ENCODE results near the gene TSPAN19. TPM values are rescaled to one million over a fixed set of nuclear protein-coding genes. Genes with fewer than 3 reads are reported as not detected.

Gene TSPAN19
- total and polyA plus RNA-seq, 2 of the 13 experiments (the other 11 are each of a cell fraction or from before 2014, with no cell fraction given), result not detected

DNA sequence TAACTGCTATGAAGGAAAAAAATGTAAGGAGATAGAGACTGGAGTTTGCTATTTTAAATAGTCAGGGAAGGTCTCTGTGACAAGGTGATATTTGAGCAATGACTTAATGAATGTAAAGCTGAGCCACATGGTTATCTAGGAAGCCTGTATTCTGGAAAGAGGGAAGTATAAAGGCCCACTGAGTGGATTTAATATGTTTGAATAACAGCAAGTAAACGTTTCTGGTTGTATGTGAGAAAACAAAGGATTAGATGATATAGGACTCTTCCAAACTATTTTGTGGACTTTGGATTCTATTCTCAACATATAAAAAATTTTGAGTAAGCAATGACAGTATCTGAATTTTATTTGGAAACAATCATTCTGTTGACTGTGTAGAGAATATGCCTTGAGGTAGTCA is 5.3 kb upstream of the TSPAN19 start:
- H2AFZ ChIP-seq (ENCODE audit: low read length), result no peak overlapping the region
- no TSS peak for BruUV-seq (replicated peaks)
- no peak for FAIRE-seq

More for the DNA sequence above, 5.3 kb upstream of the TSPAN19 start:
- Histone ChIP-seq H3K4me2 (ENCODE audit: low read depth, low read length) (no peak overlapping the region), H3K4me3 (replicated peaks in 1 of 3; ENCODE audit: insufficient read depth in 1 of 3, low read depth in 2 of 3, low read length in 3 of 3) (no peak overlapping the region), H3K4me1 (ENCODE audit: insufficient read depth, low read length) (no peaks in the 10 kb centered on the region), H3K27me3 (ENCODE audit: control insufficient read depth in 1 of 2, insufficient read depth in 2 of 2, low read length in 2 of 2) (no peaks in the 10 kb centered on the region), H3K36me3 (replicated peaks in 1 of 2; ENCODE audit: control insufficient read depth in 1 of 2, insufficient read depth in 2 of 2, low read length in 2 of 2) (no peaks in the 10 kb centered on the region), H3K9ac (ENCODE audit: insufficient read depth, low read depth, low read length) (no peak overlapping the region), H3K9me3 (ENCODE audit: low read length) (no peaks in the 10 kb centered on the region), H3K27ac (ENCODE audit: extremely low read length, insufficient read depth, low read length) (no peak overlapping the region), H3K79me2 (ENCODE audit: insufficient read depth, low read length) (no peaks in the 10 kb centered on the region), H4K20me1 (ENCODE audit: insufficient read depth, low read length) (no peaks in the 10 kb centered on the region)
- ChIA-PET POLR2A (no interaction called here), CTCF (ENCODE audit: low intra/inter-chr PET ratio, low total read pairs) (no interaction called here)
- no peak for ATAC-seq
- in situ Hi-C loops (cut with HindIII; ENCODE audit: extremely low pct_ligation_motif_present, low pct_unique_long_range_greater_than_20kb), result no loop called here
- DNase-seq (ENCODE audit: low spot score), result no peak
- WGBS (ENCODE audit: low lambda C conversion rate), result 3% methylated on average over 1 of the region's 1 CpG
- intact Hi-C loops (cut with micrococcal nuclease; ENCODE audit: unreplicated experiment), result no loop called here
- TF ChIP-seq, protein P1, sequence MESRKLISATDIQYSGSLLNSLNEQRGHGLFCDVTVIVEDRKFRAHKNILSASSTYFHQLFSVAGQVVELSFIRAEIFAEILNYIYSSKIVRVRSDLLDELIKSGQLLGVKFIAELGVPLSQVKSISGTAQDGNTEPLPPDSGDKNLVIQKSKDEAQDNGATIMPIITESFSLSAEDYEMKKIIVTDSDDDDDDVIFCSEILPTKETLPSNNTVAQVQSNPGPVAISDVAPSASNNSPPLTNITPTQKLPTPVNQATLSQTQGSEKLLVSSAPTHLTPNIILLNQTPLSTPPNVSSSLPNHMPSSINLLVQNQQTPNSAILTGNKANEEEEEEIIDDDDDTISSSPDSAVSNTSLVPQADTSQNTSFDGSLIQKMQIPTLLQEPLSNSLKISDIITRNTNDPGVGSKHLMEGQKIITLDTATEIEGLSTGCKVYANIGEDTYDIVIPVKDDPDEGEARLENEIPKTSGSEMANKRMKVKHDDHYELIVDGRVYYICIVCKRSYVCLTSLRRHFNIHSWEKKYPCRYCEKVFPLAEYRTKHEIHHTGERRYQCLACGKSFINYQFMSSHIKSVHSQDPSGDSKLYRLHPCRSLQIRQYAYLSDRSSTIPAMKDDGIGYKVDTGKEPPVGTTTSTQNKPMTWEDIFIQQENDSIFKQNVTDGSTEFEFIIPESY (CRISPR knock-in tag; IDR thresholded peaks at IDR 0.05), result no peak
- TF ChIP-seq ZNF644 (CRISPR knock-in tag; IDR thresholded peaks at IDR 0.05; ENCODE audit: low read depth) (no peak), MXD3 (CRISPR knock-in tag; IDR thresholded peaks at IDR 0.05) (no peak), SAP130 (CRISPR knock-in tag; IDR thresholded peaks at IDR 0.05; ENCODE audit: low read depth) (no peak), MEF2D (CRISPR knock-in tag; IDR thresholded peaks at IDR 0.05) (no peak), JUND (CRISPR knock-in tag; IDR thresholded peaks at IDR 0.05) (no peak), HNRNPH1 (optimal IDR thresholded peaks at IDR 0.05; ENCODE audit: low read depth, low read length) (no peak), EEA1 (CRISPR knock-in tag; IDR thresholded peaks at IDR 0.05; ENCODE audit: borderline replicate concordance) (no peak), ZSCAN25 (CRISPR knock-in tag; IDR thresholded peaks at IDR 0.05) (no peak), ZNF274 (CRISPR knock-in tag; IDR thresholded peaks at IDR 0.05) (no peak), ZFP82 (CRISPR knock-in tag; IDR thresholded peaks at IDR 0.05; ENCODE audit: borderline replicate concordance) (no peak)
- TF ChIP-seq, protein P2, sequence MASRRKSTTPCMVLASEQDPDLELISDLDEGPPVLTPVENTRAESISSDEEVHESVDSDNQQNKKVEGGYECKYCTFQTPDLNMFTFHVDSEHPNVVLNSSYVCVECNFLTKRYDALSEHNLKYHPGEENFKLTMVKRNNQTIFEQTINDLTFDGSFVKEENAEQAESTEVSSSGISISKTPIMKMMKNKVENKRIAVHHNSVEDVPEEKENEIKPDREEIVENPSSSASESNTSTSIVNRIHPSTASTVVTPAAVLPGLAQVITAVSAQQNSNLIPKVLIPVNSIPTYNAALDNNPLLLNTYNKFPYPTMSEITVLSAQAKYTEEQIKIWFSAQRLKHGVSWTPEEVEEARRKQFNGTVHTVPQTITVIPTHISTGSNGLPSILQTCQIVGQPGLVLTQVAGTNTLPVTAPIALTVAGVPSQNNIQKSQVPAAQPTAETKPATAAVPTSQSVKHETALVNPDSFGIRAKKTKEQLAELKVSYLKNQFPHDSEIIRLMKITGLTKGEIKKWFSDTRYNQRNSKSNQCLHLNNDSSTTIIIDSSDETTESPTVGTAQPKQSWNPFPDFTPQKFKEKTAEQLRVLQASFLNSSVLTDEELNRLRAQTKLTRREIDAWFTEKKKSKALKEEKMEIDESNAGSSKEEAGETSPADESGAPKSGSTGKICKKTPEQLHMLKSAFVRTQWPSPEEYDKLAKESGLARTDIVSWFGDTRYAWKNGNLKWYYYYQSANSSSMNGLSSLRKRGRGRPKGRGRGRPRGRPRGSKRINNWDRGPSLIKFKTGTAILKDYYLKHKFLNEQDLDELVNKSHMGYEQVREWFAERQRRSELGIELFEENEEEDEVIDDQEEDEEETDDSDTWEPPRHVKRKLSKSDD (CRISPR knock-in tag; IDR thresholded peaks at IDR 0.05; ENCODE audit: low read depth), result no peak
